ENCODE data around the gene TEDC1.

Gene TEDC1

GRCh38 chr14:105526776-105527380, 35.8 kb downstream of the TEDC1 start:
- no peak for DNase-seq (ENCODE audit: low spot score)

DNA sequence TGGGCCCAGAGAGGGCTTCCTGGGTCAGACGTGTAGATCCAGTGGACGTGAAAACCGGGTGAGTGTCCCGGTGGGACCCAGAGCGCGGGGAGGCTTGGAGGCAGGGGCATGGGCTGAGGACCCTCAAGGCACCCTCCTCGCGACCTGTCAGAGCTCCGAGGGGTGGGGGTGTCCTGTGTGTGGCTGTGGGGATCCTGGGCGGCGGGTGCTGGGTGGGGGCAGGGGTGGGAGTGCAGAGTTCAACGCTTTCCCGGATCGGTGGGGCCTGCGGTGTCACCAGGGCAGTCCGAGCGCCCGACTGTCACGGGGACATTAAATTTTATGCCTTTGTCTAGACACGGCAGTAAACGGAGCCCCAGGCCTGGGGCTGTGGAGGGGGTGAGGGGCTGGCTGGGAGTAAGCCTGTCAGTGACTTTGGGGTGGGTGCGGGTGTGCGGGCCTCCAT, 36.4 kb downstream of the TEDC1 start:
- DNase-seq (ENCODE audit: low spot score), result no peak

DNA sequence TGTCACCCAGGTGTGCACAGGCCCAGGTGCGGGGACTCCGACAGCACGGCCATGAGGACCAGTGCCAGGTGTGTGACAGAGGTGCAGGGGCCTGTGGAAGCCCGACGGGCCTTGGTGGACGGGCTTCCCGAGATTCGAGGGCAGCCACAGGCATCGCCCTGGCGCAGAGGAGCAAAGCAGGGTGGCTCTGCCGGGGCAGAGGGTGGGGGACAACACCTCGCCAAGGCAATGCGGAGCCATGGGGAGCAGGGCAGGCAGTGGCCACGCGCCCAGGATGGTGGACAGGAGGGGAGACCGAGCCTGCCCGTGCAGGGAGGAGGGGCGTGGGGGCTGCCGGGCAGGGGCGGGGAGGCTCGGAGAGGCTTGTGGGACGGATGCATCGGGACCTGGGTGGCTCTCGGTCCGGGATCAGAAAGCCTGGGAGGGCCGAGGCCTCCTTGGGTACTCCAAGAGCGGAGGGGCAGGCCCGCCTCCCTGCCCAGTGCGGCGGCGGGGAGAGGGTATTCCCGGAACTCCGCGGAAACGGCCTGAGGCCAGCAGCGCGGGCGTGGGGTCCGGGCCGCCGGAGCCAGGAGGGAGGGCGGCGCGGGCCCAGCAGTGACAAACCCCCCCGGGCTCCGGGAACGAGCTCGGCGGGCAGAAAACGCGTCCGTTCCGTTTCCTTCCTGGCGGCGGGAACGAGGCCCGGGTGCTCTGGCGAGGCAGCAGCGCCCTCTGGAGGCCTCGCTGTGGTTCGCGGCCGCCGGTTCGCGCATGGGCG, 37.0 kb downstream of the TEDC1 start:
- peak; percentile 49 for DNase-seq (ENCODE audit: low spot score)

DNA sequence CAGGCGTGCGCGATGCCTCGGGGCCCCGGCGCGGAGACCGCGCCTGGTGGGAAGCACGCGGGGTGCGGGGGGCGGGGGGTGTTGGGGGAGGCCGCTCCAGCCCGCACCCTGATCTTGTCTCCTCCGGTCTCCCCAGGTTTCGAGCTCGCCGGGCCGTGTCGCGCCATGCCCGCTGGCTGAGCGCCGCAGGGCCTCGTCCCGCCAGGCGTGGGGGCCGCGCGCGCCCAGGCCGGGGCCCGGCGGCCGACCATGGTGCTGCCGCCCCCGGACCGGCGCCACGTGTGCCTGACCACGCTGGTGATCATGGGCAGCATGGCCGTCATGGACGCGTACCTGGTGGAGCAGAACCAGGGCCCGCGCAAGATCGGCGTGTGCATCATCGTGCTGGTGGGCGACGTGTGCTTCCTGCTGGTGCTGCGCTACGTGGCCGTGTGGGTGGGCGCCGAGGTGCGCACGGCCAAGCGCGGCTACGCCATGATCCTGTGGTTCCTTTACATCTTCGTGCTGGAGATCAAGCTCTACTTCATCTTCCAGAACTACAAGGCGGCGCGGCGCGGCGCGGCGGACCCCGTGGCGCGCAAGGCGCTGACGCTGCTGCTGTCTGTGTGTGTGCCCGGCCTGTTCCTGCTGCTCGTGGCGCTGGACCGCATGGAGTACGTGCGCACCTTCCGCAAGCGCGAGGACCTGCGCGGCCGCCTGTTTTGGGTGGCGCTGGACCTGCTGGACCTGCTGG, 37.7 kb downstream of the TEDC1 start:
- DNase-seq (ENCODE audit: low spot score), result no peak

- no peak for DNase-seq (ENCODE audit: low spot score)
Measured at GRCh38 chr14:105529319-105529568, 38.2 kb downstream of the TEDC1 start.

DNA sequence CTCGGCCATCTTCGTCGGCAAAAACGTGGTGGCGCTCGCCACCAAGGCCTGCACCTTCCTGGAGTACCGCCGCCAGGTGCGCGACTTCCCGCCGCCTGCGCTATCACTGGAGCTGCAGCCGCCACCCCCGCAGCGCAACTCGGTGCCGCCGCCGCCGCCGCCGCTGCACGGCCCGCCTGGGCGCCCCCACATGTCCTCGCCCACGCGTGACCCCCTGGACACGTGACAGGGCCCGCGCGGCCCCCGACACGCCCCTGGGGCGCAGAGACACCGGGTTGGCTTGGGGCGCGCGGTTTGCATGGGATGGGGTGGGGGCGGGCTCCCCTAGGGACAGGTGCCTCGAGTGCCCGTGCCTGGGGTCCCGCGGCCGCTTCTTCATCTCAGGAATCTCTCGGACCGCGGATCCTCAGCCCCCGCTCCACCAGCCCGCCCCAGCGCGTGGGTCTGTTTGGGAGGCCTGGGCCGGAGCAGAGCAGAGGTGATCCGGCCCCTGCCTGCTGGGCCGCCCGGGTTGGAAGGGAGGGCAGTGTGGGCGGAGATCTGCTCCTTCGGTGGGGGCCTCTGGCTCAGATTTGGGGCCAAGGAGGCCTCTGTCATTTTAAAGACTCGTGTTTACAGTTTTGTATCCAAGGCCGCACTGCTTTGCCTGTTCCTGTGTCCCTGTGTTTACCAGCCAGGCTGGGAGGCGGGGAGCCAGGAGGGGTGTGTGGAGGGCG, 38.7 kb downstream of the TEDC1 start:
- DNase-seq (ENCODE audit: low spot score), result no peak

DNA sequence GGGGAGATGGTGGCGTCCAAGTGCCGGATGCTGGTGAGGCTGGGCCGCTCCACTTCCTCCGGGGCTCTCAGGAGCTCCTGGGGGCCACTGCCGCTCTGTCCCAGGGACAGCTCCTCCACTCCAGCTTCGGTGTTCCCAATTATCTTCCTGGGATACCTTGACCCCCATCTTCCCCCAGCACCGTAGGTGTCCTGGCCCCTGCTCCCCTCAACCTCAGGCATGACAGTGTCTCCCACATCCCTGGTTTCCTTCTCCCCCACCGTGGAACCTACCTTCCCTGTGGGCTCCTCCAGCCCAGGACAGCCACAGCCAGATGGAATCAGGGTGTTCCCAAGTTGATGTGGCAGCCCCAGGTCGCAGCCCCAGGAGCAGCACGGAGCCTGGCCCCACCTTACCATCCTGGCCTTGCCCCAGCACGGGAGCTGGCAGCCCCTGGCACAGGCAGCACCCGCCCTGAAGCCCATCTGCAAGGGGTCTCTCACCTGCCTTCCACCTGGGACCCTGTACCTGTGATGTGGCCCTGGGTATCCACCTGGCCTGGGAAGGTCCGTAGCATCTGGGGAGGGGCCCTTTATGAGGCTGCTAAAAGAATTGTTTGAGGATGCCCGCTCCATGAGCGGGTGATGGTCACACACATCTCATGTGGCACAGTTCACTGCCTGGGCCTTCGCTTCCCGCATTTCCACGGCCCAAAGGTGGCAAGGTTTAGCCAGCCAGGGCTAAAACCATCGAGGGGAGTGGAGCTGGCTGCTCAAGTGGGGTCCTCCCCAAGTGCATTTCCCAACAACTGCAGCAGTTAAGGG, 39.4 kb downstream of the TEDC1 start:
- DNase-seq (ENCODE audit: low spot score), result no peak

GRCh38 chr14:105531088-105531893, 40.2 kb downstream of the TEDC1 start:
- DNase-seq (ENCODE audit: low spot score), result no peak

- no peak for DNase-seq (ENCODE audit: low spot score)
Measured at GRCh38 chr14:105531894-105532623, 41.0 kb downstream of the TEDC1 start.

DNA sequence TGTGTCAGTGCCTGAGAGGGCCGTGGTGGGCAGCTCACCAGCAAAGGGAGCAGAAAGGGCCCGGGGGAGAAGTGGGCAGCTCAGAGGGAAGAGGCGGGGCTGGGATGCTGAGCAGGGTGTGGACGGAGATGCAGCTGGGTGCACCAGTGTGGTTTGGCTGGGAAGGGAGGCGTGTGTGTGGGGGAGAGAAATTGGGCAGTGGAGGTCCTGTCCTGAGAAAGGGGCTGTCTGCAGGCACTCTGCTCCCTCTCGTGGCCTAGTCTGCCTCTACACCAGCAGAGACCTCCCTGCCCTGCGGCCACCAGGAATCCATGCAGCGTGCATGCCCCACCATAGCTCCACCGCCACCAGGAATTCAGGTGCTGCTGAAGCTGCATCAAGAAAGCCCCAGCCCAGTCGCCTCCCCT, 41.7 kb downstream of the TEDC1 start:
- no peak for DNase-seq (ENCODE audit: low spot score)

GRCh38 chr14:105533391-105533790, 42.3 kb downstream of the TEDC1 start:
- DNase-seq (ENCODE audit: low spot score), result no peak

DNA sequence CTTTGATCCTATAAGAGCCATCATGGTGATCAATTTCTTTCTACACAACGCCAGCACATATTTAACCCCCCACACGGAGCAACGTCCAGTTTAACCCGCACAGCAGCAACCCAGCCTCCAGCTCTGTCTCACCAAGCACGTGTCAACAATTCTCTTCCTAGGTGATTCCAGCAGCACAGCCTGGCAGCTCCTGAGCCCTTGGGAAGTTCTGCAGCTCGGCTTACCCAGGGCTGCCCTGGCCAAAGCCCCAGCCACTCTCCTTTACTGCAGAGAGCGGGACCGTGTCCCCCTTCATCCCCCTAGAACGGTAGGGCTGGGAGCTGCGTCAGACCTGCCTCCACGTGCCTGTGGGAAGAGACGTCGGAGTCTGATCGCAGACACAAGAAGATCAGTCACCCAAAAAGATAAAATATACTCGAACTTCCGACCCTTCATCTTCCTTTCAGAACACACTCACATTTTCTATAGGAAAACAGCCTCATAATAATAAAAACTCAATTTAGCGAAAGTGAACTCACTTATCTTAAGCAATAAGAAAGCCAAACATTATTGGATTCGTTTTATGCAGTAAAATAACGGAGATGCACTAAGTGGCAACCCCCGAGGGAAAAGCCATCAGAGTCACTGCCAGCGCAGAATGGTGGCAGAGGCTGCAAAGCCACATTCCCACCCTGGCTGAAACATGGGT, 42.9 kb downstream of the TEDC1 start:
- DNase-seq (ENCODE audit: low spot score), result no peak

- DNase-seq (ENCODE audit: low spot score), result no peak
Measured at GRCh38 chr14:105534586-105534985, 43.5 kb downstream of the TEDC1 start.

DNA sequence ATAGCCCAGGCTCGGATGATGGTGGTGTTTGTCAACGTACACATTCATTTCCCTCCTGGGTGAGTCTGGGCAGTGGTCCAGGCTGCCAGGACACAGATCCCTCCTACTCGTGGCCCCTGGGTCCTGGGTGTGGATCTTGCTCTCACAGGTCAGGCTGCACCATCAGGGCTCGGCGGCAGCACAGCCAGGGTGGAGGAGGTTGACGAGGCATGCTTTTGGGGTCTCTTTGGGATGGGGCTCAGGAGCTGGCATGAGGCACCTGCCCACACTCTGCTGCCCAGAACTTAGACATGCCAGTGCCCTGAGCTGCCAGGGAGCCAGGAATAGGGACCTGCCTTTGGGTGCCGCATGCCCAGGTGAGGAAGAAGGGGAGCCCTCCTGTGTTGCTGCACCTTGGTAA, 45.0 kb downstream of the TEDC1 start:
- DNase-seq (ENCODE audit: low spot score), result no peak

DNA sequence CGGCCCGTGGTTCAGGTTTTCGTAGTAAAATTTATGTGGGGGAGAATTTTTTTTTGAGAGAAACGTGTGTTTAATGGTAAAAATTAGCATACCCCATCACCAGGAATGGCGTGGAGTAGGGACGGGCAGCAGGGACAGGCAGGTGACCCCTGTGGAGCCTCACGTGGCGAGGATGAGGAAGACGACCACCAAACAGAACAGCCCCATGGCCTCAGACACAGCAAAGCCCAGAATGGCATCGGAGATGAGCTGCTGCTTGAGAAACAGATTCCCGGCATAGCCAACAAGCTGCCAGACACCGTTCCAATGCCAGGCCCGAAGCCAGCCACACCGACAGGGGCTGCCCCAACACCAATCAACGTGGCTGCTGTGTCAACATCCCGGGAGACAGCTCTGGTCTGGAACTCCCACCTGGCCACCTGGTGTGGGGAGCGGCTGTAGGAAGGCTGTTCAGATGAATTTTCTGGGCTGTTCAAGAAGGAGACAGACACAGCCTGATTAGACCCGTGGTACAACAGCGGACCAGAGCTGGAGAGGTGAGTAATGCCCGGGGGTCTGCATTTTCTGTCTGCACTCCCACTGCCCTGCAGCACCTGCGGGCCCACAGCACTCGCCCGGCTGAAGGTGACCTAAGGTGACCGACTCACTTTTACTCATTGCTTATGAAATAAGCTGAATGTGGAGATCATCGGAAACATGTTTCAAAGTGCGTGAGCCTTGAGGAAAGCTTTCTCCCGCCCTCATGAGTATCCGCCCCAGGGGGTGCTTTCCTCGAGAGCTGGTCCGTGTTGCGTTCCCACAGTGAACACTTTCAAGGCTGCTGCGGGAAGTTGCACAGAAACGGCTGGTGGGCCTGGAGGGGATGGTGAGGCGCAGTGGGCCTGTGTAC, 45.9 kb downstream of the TEDC1 start:
- DNase-seq (ENCODE audit: low spot score), result no peak

DNA sequence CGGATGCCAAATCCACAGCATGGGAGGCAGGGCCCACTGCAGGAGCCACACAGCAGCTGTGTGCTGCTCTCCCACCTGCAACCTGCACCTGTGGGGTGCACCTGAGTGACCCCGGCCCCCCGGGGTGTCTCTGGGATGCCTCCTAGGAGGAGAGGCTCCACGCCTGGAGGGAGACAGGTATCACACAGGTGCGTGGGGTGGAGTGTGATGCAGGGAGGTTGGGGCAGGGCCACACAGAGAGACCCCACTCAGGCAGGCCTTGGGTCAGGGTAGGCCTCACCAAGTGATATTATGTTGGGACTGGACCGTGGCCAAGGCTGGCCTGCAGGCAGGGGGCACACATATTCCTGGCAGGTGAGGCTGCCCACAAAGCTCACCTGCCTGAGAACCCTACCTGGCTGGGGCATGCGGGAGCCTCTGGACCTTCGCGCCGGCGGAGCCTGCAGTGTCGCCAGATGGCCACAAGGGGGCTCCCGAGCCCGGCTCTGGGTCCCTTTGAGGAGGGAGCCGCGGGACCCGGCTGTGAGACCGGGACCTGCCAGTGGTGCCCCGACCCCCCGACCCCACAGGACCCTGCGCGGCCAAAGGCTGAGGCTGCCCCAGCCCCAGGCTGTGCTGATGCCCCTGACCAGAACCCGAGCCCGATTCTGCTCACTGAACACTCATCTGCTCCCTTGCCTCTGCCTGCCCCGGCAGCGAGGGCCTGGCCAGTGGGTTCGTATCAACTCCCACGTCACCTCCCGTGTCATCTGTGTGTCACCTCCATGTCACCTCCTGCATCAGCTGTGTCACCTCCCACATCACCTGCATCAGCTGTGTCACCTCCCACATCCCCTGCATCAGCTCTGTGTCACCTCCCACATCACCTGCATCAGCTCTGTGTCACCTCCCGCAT, 46.8 kb downstream of the TEDC1 start:
- peak; percentile 50 for DNase-seq (ENCODE audit: low spot score)

- DNase-seq (ENCODE audit: low spot score), result no peak
Measured at GRCh38 chr14:105538481-105539049, 47.5 kb downstream of the TEDC1 start.

Measured in hematopoietic multipotent progenitor cell treated with erythropoietin and hydrocortisone succinate and interleukin-3 and kit ligand, for 17 days (in vitro differentiated cells).